HuH-7.5 (cell line): Measurements from ENCODE around the gene CFAP119.
"Not testable (repeated sequence)": the region's sequence is repeated elsewhere in the genome, so short reads cannot be mapped to it uniquely, and the experiment has no call there.

Experiments
- DNase-seq: peaks from one replicate; pipeline ENCODE4 v3.0.0; 2011; ENCODE audit warnings: low spot score

Gene CFAP119

DNA sequence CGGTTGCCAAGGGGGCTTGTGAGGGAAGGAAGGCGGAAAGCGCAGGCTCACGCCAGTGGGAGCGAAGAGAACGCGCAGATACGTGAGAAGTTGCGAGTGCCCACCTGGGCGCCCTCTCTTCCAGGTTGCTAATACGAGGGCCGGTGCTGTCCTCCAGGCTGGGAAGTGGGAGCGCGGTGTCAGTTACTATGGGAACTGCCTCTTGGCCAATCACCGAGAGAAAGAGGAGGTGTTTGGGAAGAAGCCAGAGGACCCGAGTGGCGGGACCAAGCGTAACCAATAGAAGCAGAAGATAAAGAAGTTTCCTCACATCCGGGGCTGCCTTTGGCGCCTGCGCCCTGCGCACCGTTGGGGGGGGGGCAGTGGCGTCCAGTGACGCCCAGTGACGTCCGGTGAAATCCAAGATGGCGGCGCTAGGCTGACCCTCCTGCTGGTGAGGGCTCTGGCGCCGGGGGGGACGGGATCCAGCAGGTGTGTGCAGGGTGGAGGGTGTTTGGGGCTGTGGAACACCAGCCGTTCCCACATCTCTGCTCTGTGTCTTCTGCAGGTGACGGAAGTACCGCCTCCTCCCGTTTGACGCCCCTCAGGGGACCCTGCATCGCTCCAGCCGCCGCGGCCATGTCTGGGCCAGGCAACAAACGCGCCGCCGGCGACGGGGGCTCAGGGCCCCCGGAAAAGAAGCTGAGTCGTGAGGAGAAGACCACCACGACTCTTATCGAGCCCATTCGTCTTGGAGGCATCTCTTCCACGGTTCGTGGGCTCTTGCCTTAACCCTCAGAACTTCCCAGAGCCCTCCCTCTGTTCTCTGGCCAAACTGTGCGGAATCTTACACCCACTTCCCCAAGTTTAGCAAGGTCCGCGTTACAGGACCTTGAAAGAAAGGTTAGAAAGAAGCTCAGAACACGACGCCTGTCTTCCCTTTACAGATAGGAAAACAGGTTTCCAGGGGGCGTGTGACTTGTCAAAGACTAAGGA is at the start of gene CFAP119, which contains the start of gene RNF40:
TSS of gene CFAP119 (minus strand) at position 135 of the 975 bp plus-strand sequence. CDS start 314 bp downstream, outside the sequence.
TSS of gene RNF40 (plus strand) at position 395 of the 975 bp plus-strand sequence. CDS start at position 619, 224 bp downstream.
- peak; percentile 98 for DNase-seq

GRCh38 chr16:30809675-30810074 is 47.8 kb upstream of the CFAP119 start:
- DNase-seq, result not testable (repeated sequence)

DNA sequence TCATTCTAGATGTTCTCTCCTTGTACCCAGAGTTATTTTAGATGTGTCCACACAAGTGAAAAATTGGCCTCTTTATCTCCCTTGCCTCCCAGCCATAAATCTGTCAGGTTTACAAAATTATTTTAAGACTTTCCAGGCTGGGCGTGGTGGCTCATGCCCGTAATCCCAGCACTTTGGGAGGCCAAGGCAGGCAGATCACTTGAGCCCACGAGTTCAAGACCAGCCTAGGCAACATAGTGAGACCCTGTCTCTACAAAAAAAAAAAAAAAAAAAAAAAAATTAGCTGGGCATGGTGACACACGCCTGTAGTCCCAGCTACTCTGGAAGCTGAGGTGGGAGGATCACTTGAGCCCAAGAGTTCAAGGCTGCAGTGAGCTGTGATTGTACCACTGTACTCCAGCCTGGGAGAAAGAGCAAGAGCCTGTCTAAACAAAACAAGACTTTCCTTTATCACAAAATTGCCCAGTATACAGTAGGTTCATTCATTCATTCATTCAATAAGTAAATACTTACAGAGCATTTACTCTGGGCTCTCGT is 47.1 kb upstream of the CFAP119 start:
- not testable (repeated sequence) for DNase-seq

DNA sequence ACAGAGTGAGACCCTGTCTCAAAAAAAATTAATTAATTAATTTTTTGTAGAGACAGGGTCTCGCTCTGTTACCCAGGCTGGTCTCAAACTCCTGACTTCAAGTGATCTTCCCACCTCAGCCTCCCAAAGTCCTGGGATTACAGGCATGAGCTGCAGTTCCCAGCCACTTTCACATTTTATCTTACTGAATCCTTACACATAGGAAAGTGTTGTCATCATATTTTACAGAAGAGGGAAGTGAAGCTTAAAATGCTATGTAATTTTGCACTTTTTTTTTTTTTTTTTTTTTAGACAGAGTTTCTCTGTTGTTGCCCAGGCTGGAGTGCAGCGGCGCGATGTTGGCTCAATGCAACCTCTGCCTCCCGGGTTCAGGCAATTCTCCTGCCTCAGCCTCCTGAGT is 46.3 kb upstream of the CFAP119 start:
- DNase-seq, result no peak

GRCh38 chr16:30805370-30806169 is 43.7 kb upstream of the CFAP119 start:
- peak; percentile 80 for DNase-seq

GRCh38 chr16:30805056-30805369 is 43.2 kb upstream of the CFAP119 start:
- no peak for DNase-seq

DNA sequence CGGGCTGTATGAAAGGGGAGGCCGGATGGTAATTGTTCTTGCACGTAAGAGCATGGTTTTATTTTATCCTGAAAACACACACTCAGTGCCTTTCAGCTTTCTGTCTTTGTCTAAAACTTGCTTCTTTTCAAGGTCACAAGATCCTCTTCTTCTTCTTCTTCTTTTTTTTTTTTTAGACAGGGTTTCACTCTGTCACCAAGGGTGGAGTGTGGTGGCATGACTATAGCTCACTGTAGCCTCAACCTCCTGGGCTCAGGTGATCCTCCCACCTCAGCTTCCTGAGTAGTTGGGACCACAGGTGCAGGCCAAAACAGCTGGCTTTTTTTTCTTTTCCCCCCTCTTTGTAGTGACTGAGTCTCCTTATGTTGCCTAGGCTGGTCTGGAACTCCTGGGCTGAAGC is 41.1 kb upstream of the CFAP119 start:
- no peak for DNase-seq

DNA sequence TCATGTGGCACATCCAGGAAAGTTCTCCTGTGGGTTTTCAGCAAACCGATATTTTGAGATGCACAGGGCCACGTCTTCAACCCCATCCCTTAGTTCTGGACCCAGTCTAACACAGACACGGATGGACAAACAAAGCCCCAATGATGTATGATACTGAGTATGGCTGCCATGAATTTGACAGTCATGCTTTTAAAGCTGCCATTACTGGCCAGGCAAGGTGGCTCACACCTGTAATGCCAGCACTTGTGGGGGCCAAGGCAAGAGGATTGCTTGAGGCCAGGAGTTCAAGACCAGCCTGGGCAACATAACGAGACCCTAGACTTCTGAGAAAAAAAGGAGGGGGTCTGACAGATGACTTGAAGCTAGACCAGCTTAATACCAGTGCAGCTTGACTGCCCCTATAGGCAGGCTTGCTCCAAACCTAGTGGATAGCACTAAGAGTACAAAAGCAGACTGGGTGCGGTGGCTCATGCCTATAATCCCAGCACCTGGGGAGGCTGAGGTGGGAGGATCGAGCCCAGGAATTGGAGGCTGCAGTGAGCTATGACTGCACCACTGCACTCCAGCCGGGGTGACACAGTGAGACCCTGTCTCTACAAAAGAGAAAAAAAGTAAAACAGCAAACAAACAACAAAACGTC is 35.9 kb upstream of the CFAP119 start:
- no peak for DNase-seq

GRCh38 chr16:30794634-30795033 is 32.8 kb upstream of the CFAP119 start:
- DNase-seq, result no peak

DNA sequence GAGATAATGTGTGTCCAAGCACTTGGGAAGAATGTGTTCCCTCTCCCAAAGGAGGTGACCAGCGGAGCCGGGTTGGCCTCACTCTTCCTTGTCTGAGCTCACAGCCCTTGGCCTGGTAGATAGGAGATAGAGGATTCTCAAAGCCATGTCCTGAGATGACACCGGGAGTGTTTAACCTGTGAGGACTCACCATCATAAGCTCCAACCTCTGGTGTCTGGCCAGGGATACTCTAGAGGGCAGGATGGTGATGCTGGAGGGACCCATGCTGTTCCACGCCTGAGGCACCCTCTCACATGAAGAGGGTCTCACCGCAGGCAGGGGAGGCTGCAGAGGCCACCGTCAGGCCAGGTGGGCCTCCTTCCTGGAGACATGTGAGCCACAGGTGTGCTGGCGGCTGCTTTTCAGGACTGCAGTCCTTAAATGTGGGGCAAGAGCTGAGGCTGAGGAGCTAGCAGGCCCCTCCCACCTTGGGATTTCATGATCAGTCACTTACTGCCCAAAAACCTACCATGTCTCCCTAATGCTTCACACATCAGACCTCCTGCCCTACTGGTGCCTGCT is 31.7 kb upstream of the CFAP119 start:
- no peak for DNase-seq

GRCh38 chr16:30787613-30788378 is 25.9 kb upstream of the CFAP119 start:
- no peak for DNase-seq

DNA sequence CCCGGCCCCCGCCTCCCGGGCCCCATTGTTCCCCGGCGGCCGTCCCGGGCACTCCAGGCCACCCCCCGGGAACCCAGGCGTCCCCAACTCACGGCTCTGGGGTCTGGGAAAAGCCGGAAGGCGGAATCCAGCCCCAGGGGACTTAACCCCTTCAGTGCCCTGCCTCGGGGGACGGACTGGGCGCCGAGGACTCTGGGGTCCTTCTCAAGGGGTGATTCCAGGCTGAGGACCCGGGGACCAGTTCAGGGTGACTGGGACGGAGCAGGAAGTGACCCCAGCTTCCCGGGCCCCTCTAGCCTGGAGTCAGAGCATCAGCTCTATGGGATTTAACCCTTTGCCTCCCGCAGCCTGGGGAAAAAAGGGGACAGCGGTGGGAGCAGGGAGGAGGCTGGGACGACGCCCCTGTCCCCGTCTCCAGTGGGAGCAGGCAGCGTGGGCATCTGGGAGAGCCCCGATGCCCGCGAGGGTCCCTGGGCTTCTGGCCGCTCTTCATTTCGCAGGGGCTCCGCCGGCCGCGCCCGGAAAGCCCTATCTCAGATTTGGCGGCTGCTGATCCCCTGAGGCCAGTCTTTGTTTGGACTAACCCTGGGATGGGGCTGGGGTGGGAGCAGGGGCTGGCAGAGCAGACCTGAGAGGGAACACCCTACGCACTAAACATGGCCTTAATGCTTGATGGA is 25.2 kb upstream of the CFAP119 start, which contains the start of gene ZNF629:
TSS of gene ZNF629 (minus strand) at position 270 of the 677 bp plus-strand sequence. CDS start 2,723 bp downstream, outside the sequence.
- peak; percentile 88 for DNase-seq

DNA sequence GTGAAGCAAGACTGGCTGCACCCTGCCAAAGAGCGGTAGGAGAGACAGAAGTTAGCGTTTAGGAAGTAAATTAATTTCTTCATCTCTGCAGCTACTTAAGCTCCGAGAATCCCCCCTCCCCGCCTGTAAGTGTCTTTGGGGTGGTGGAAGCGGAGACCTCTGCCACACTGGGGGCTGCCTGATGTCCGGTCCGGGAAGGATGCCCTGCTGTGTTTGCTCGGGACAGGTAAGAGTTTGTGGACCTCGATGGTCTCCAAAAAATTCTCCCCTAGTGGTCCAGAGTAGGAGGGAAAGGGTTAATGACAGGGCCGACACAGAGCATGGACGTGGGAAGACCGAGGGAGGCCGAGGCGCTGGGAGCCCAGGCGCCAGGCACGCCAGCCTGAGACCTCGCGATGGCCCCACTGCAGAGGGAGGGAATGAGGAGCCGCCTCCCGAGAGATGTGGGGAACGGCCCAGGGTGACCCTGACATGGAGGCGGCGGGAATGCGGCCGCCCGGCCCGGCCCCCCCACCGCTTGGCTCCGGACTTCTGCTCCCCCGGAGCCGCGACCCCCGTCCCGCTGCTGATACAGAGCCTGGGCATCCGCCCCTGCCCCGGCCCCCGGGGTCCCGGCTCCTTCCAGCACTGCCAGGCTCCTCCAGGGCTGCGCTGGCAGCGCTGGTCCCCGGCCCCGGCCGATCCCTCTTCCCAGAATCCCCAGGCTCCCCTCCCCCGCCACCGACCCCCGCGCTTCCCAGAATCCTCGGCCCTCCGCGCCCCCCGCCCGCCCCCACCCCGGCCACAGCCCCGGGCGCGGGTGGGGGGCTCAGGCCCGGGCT is 24.5 kb upstream of the CFAP119 start:
- peak; percentile 77 for DNase-seq

DNA sequence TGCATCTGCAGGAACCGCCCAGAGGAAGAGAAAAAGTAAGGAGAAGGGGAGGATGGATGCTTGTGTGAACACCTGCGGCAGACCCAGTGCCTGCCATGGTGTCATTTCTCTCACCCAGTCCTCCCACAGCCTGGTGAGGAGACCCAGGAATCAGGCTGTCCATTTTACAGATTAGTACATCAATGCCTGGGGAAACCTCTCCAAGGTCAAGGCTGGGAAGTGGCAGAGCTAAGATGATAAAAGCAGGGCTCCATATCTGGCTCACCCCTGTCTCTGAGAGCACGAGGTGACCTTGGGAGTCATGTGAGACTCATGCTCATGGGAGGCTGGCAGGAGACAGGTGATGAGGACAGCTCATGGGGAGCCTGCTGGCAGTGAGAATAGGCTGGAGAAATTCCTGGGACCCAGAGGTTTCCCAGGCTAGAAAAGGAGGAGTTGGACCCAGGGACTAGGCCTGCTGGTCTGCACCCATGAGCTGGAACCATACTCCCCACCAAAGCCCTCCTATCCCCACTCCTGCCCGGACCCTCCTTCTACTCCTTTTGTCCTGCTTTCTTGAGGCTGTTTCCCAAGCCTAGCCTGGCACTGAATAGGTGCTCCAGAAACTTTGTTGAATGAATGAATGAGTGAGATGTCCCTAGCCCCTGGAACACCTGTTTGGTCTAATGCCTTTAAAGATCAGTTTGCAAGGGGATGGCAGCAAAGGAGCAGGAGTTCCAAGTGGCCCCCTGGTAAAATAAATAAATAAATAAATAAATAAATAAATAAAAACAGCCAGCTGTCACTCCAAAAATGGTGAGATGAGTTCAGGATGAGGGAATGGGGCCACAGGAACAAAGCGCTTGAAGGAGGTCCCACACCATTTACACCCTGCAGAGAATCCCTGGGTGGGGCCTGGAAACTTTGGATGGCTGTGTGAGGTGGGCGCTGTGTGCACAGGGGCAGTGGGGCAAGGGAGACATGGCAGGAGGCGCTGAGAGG is 23.6 kb upstream of the CFAP119 start:
- no peak for DNase-seq

GRCh38 chr16:30784215-30784614 is 22.4 kb upstream of the CFAP119 start:
- no peak for DNase-seq

DNA sequence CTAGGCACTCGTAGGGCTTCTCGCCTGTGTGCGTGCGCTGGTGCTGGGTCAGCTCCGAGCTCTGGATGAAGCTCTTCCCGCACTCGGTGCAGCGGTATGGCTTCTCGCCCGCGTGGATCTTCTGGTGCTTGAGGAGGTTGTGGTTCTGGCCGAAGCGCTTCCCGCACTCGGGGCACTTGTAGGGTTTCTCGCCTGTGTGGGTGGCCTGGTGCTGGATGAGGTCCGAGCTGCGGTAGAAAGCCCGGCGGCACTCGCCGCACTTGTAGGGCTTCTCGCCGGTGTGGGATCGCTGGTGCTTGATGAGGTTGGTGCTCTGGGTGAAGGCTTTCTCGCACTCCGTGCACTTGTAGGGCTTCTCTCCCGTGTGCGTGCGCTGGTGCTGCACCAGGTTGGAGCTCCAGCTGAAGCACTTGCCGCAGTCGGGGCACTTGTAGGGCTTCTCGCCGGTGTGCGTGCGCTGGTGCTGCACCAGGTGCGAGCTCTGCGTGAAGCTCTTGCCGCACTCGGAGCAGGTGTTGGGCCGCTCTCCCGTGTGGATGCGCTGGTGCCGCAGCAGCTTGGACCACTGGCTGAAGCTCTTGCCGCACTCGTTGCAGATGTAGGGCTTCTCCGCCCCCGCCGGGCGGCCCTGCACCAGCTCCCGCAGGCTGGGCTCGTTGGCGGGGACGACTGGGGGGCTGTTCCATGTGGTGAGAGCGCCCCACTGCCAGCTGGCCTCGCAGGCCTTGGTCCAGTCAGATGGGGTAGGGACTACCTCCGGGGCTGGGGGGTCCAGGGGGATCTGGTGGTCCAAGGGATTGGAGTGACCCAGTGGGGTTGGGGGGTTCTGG is 21.6 kb upstream of the CFAP119 start:
- no peak for DNase-seq
